Measurements from ENCODE around the gene GBA3. TPM values are rescaled to one million over a fixed set of nuclear protein-coding genes. Genes with fewer than 3 reads are reported as not detected.
A peak's percentile ranks its signal among the peaks of the same experiment; 100 is the strongest.

GBA3 gene
- total and polyA plus RNA-seq, 2 of the 8 experiments (the other 6 are each of a cell fraction or from before 2014, with no cell fraction given), result not detected

DNA sequence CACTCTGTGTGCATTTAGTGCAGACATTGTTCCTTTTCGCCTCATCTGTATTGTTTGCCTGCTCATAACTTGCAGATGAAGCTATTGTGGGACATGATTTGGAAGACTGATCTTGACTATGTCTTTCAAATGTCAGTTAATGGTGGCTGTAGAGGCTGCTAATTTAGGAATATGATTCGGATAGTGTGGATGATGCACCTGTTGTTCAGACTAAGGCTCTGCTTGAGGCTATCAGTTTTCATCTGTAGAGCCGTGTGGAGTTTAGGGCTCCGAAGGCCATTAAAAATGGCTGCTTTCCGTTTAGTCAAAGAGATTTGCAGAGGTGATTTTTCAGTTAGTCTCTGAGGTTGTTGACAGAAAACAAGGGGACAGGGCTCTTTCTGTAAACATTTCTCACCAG is 102.0 kb downstream of the GBA3 start:
- Histone ChIP-seq H4K91ac (replicated peaks; ENCODE audit: insufficient read length, low read length) (no peak overlapping the region), H3K27ac (ENCODE audit: low read depth, low read length) (no peak overlapping the region), H3K4me3 (ENCODE audit: extremely low read depth in 1 of 4, insufficient read depth in 2 of 4, low read depth in 3 of 4, low read length in 4 of 4) (no peak overlapping the region), H3K27me3 (replicated peaks in 1 of 4; ENCODE audit: control insufficient read depth in 3 of 4, extremely low read depth in 1 of 4, insufficient read depth in 3 of 4, low read length in 3 of 4) (no peaks in the 10 kb centered on the region), H4K5ac (ENCODE audit: insufficient read length, low read depth, low read length) (no peak overlapping the region), H4K20me1 (replicated peaks in 1 of 2; ENCODE audit: control insufficient read depth in 1 of 2, insufficient read depth in 2 of 2, low read length in 2 of 2) (no peaks in the 10 kb centered on the region), H3K36me3 (ENCODE audit: control insufficient read depth in 2 of 4, insufficient read depth in 4 of 4, low read length in 3 of 4) (no peaks in the 10 kb centered on the region), H2BK12ac (ENCODE audit: low read depth, low read length) (no peak overlapping the region), H3K4me2 (ENCODE audit: insufficient read depth in 1 of 2, low read depth in 2 of 2, low read length in 2 of 2) (no peak overlapping the region), H3K23ac (ENCODE audit: insufficient read length) (no peak overlapping the region), H3K9me3 (ENCODE audit: insufficient read depth in 2 of 2, low read depth in 1 of 2, low read length in 1 of 2) (no peaks in the 10 kb centered on the region), H3K23me2 (ENCODE audit: low read depth, low read length) (no peaks in the 10 kb centered on the region), H3K14ac (ENCODE audit: insufficient read length) (no peak overlapping the region), H3K4ac (replicated peaks; ENCODE audit: insufficient read length, low read depth, low read length) (no peak overlapping the region), H3K56ac (replicated peaks; ENCODE audit: insufficient read length, low read depth, low read length) (no peak overlapping the region), H3K9ac (replicated peaks in 1 of 4; ENCODE audit: extremely low read depth in 1 of 4, low read depth in 3 of 4, low read length in 3 of 4) (no peak overlapping the region), H2BK15ac (ENCODE audit: low read length) (no peak overlapping the region), H2AK5ac (ENCODE audit: low read depth, low read length) (no peak overlapping the region), H3K79me2 (ENCODE audit: control insufficient read depth in 1 of 2, insufficient read depth in 2 of 2, low read length in 2 of 2) (no peaks in the 10 kb centered on the region), H3K18ac (ENCODE audit: extremely low read depth, low read length) (no peak overlapping the region), H3K79me1 (ENCODE audit: low read depth, low read length) (no peaks in the 10 kb centered on the region), H4K8ac (ENCODE audit: extremely low read depth, insufficient read depth, low read length) (no peak overlapping the region), H2BK120ac (replicated peaks; ENCODE audit: low read depth, low read length) (no peak overlapping the region), H2AFZ (ENCODE audit: low read length) (peak overlapping the region; percentile 52; the same call in 1 of the 2 replicates), H3K4me1 (replicated peaks in 1 of 4; ENCODE audit: control insufficient read depth in 3 of 4, insufficient read depth in 4 of 4, low read length in 3 of 4) (no peaks in the 10 kb centered on the region), H2BK5ac (ENCODE audit: low read depth, low read length) (no peak overlapping the region), H2BK20ac (ENCODE audit: low read length) (no peak overlapping the region)
- no peak for DNase-seq (ENCODE audit: low read depth in 1 of 2, low spot score in 2 of 2)
- CTCF ChIA-PET (ENCODE audit: partially characterized antibody), result no interaction called here
- WGBS, 2 experiments (ENCODE audit: extremely low coverage in 1 of 2, insufficient coverage in 1 of 2, insufficient read length in 1 of 2, insufficient replicate concordance in 2 of 2, low coverage in 1 of 2, low lambda C conversion rate in 2 of 2, missing lambda C conversion rate in 1 of 2), result 88% methylated on average over 5 of the region's 5 CpGs; no CpG with 5 or more reads in 1 of the 2 experiments
- POLR2A ChIA-PET (ENCODE audit: partially characterized antibody), result no interaction called here
- TF ChIP-seq, protein P1, sequence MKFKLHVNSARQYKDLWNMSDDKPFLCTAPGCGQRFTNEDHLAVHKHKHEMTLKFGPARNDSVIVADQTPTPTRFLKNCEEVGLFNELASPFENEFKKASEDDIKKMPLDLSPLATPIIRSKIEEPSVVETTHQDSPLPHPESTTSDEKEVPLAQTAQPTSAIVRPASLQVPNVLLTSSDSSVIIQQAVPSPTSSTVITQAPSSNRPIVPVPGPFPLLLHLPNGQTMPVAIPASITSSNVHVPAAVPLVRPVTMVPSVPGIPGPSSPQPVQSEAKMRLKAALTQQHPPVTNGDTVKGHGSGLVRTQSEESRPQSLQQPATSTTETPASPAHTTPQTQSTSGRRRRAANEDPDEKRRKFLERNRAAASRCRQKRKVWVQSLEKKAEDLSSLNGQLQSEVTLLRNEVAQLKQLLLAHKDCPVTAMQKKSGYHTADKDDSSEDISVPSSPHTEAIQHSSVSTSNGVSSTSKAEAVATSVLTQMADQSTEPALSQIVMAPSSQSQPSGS (IDR thresholded peaks at IDR 0.05; ENCODE audit: low read length), result no peak
- TF ChIP-seq TAF7 (optimal IDR thresholded peaks at IDR 0.05; ENCODE audit: borderline replicate concordance, low read depth, low read length) (no peak), MAFK (IDR thresholded peaks at IDR 0.05; ENCODE audit: low read depth, low read length) (no peak), YY1 (IDR thresholded peaks at IDR 0.05; ENCODE audit: low read depth, low read length) (no peak), TCF12 (IDR thresholded peaks at IDR 0.05; ENCODE audit: low read depth, low read length) (no peak), BRCA1 (IDR thresholded peaks at IDR 0.05; ENCODE audit: low read depth, low read length) (no peak), CEBPB (IDR thresholded peaks at IDR 0.05; ENCODE audit: low read depth, low read length) (no peak), KDM4A (IDR thresholded peaks at IDR 0.05; ENCODE audit: low read depth, low read length, severe bottlenecking) (no peak)
- TF ChIP-seq, protein P2, sequence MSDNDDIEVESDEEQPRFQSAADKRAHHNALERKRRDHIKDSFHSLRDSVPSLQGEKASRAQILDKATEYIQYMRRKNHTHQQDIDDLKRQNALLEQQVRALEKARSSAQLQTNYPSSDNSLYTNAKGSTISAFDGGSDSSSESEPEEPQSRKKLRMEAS (IDR thresholded peaks at IDR 0.05), result no peak
- TF ChIP-seq, protein P3, sequence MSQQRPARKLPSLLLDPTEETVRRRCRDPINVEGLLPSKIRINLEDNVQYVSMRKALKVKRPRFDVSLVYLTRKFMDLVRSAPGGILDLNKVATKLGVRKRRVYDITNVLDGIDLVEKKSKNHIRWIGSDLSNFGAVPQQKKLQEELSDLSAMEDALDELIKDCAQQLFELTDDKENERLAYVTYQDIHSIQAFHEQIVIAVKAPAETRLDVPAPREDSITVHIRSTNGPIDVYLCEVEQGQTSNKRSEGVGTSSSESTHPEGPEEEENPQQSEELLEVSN (IDR thresholded peaks at IDR 0.05), result no peak
- no peak for FAIRE-seq
